ENCODE results near the gene IL22RA1. TPM values are rescaled to one million over a fixed set of nuclear protein-coding genes. Genes with fewer than 3 reads are reported as not detected.

The IL22RA1 gene
- total RNA-seq, 1 donor, result 0.09 TPM

DNA sequence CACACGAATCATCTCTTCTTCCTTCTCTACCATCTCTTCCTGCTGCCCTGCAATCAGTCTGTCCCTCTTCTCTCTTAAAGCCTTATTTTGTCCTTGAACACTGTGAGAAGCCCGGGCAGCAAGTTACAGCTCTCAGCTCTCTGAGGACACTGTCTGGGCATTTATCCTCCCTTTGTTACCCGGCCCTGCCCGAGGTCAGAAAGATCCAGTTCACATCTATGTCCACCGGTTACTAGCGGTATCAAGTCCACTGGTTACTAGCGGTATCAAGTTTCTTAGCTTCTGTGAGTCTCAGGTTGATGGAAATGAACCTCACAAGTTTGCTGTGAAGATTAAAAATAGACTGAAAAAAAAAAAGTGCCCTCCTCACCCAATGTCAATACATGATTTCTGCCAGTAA is 25.3 kb upstream of the IL22RA1 start:
- no peak for DNase-seq (ENCODE audit: low read depth)
- TF ChIP-seq, protein P1, sequence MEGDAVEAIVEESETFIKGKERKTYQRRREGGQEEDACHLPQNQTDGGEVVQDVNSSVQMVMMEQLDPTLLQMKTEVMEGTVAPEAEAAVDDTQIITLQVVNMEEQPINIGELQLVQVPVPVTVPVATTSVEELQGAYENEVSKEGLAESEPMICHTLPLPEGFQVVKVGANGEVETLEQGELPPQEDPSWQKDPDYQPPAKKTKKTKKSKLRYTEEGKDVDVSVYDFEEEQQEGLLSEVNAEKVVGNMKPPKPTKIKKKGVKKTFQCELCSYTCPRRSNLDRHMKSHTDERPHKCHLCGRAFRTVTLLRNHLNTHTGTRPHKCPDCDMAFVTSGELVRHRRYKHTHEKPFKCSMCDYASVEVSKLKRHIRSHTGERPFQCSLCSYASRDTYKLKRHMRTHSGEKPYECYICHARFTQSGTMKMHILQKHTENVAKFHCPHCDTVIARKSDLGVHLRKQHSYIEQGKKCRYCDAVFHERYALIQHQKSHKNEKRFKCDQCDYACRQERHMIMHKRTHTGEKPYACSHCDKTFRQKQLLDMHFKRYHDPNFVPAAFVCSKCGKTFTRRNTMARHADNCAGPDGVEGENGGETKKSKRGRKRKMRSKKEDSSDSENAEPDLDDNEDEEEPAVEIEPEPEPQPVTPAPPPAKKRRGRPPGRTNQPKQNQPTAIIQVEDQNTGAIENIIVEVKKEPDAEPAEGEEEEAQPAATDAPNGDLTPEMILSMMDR (IDR thresholded peaks at IDR 0.05; ENCODE audit: insufficient read depth, low read length), result no peak
- no peak overlapping the region for H3K4me3 ChIP-seq (ENCODE audit: low read depth, low read length)

DNA sequence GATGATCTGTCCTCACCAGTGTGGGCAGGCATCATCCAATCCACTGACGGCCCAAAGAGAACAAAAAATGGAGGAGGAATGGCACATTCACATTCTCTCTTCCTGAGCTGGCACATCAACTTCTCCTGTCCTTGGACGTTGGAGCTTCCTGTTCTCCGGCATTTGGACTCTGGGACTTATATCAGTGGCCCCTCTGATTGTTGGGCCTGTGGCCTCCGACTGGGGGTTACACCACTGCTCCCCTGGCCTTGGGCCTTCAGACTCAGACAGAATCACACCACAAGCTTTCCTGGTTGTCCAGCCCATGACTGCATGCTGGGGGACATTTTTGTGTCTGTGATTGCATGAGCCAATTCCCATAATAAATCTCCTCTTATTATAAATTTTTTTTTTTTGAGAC is 24.1 kb upstream of the IL22RA1 start:
- H3K4me3 ChIP-seq (ENCODE audit: low read depth, low read length), result no peak overlapping the region
- TF ChIP-seq, protein P1 (IDR thresholded peaks at IDR 0.05; ENCODE audit: insufficient read depth, low read length), result no peak
- no peak for DNase-seq (ENCODE audit: low read depth)

DNA sequence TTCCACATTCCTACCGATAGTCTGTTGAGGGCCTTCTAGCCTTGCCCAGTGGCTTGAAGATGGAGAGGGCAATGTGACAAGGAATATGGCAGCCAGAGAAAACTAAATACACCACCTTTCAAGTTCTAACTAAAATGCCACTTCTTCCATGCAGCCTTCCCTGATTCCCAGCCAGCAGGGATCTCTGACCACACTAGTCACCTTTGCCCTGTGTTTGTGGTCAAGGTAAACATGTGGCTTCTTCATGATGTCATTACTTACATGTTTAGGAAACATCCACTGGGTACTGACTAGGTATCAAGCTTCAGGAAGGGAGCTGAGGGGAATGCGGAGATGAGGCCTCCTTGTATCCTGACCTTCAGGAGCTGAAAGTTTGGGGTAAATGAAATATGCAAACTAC is 22.6 kb upstream of the IL22RA1 start:
- TF ChIP-seq, protein P1 (IDR thresholded peaks at IDR 0.05; ENCODE audit: insufficient read depth, low read length), result no peak
- no peak for DNase-seq (ENCODE audit: low read depth)
- no peak overlapping the region for H3K4me3 ChIP-seq (ENCODE audit: low read depth, low read length)

DNA sequence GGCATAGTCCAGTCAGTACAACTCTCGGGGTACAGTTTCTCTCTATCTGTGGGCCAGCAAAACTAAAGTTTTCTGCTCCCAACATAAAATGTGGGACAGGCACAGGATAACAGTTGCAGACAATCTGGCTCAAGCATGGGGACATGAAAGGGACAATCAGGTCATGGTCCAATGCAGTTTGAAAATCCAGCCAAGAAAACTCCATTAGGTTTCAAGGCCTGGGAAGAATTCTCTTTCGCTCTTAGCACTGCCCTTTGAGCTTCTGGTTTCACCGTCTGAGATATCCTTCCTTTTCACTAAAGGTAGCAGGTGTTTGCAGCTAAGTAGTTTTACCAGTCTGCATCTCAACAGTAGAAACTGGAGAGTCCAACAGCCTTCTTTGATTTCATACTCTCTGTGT is 21.1 kb upstream of the IL22RA1 start:
- DNase-seq (ENCODE audit: low read depth), result no peak
- TF ChIP-seq, protein P1 (IDR thresholded peaks at IDR 0.05; ENCODE audit: insufficient read depth, low read length), result no peak
- H3K4me3 ChIP-seq (ENCODE audit: low read depth, low read length), result no peak overlapping the region

DNA sequence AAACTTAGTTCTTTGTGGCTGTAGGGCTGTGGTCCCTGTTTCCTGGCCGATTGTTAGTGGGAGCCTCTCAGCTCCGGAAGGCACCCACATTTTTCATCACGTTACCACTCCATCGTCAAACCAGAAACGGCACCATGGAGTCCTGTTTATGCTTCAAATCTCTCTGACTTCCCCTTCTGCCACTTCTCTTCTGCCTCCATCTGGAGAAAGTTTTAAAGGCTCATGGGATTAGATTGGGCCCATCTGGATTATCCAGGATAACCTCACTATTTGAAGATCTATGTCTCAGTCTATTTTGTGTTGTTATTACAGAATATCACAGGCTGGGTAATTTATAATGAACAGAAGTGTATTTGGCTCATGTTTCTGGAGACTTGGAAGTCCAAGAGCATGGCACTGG is 19.3 kb upstream of the IL22RA1 start:
- TF ChIP-seq, protein P1 (IDR thresholded peaks at IDR 0.05; ENCODE audit: insufficient read depth, low read length), result no peak
- no peak for DNase-seq (ENCODE audit: low read depth)
- H3K4me3 ChIP-seq (ENCODE audit: low read depth, low read length), result no peak overlapping the region

DNA sequence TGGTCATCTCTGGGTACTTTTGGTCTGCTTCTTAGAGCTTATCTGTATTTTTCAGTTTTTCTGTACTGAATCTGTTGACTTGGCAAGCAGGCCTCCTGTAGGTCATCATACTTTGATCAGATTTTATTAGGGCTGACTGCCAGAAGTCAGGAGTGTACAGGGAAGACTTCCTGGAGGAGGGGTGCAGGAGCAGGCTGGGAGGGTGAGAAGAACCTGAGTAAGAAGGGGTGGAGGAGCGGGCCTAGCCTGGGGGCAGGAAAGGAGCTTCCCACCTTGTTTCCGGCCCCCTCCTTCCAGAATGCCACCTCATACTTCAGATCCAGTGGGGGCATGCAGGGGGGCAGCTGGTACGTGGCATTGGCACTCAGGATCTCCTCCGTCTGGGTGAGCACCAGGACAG is 18.3 kb upstream of the IL22RA1 start:
- DNase-seq (ENCODE audit: low read depth), result no peak
- no peak overlapping the region for H3K4me3 ChIP-seq (ENCODE audit: low read depth, low read length)
- TF ChIP-seq, protein P1 (IDR thresholded peaks at IDR 0.05; ENCODE audit: insufficient read depth, low read length), result no peak

DNA sequence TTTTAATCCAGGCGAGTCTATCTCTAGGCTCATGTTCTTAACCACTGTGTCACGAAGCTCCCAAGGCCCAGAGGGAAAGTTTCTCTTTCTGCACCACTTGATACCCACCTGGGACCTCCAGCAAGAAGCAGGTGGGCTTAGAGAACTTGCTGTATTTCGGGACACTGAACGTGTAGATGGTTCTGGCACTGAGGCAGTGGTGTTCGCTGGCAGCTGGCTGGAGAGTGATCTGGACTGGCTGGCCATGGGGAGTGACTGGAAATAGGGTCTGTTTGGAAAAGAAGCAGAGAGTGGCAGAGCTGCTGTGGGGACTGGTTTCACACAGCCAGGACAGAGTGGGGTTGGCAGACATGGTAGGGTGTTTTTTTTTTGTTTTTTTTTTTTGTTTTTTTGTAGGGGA is 16.4 kb upstream of the IL22RA1 start:
- TF ChIP-seq, protein P1 (IDR thresholded peaks at IDR 0.05; ENCODE audit: insufficient read depth, low read length), result no peak
- no peak for DNase-seq (ENCODE audit: low read depth)
- H3K4me3 ChIP-seq (ENCODE audit: low read depth, low read length), result no peak overlapping the region

Measured in fibroblast of the aortic adventitia (primary cell).